Measurements from ENCODE around the gene FLACC1. TPM values are rescaled to one million over a fixed set of nuclear protein-coding genes. Genes with fewer than 3 reads are reported as not detected.

Gene FLACC1
- total and polyA plus RNA-seq, 2 of the 8 experiments (the other 6 are each of a cell fraction or from before 2014, with no cell fraction given) = 0.58 TPM; not detected in 1

DNA sequence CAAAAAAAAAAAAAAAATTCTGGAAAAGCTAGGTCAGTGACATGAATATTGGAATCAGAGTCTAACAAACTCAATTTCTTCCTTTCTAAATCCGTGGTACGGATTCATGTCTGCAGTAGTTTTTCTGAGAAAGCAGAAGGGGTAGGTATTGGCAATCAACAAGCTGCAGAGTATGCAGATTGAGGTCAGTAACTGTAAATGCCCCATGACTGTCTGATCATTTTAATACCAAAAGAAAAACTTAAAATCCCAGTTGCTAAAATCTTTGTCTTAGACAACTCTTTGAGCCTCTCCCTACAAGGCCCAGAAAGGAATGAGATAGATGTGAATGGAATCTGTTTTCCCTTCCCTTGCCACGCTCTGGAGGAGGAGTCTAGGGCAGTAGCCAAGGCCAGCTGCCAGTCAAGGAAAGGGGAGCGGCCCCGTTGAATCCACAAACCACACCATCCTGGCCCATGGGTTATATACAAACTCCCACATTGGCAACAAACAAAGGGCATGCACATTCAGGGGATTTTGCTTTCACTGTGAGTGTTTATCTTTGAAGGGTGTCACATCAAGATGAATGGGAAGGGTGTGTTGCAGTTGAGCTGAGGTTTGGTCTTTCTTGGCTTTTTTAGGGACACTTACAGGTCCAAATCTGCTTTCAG lies 102.9 kb downstream of the FLACC1 start:
- peak; percentile 43 to 51 for DNase-seq (ENCODE audit: low read depth in 1 of 2, low spot score in 2 of 2)
- no peak overlapping the region for H2BK20ac ChIP-seq (ENCODE audit: low read length)
- 0 out of 2 replicates have a peak, but pooled peaks have one; percentile 15 for TF ChIP-seq TAF1 (IDR thresholded peaks at IDR 0.05; ENCODE audit: low read depth, low read length)
- TF ChIP-seq KDM5A (IDR thresholded peaks at IDR 0.05; ENCODE audit: low read length) = no peak
- peak overlapping the region in 1 of 2 experiments; percentile 30; a peak in 1 of 4 replicates for H3K4me2 ChIP-seq (ENCODE audit: insufficient read depth in 1 of 2, low read depth in 2 of 2, low read length in 2 of 2)
- peak overlapping the region; percentile 25 for H4K91ac ChIP-seq (replicated peaks; ENCODE audit: insufficient read length, low read length)
- no peak overlapping the region for H3K4ac ChIP-seq (replicated peaks; ENCODE audit: insufficient read length, low read depth, low read length)
- WGBS, 2 experiments (ENCODE audit: extremely low coverage in 1 of 2, insufficient coverage in 1 of 2, insufficient read length in 1 of 2, insufficient replicate concordance in 2 of 2, low coverage in 1 of 2, low lambda C conversion rate in 2 of 2, missing lambda C conversion rate in 1 of 2) = 71% methylated on average over 5 of the region's 5 CpGs; no CpG with 5 or more reads in 1 of the 2 experiments
- H2AK5ac ChIP-seq (ENCODE audit: low read depth, low read length) = no peak overlapping the region
- peak overlapping the region; percentile 81; the same call in 1 of the 2 replicates for H4K8ac ChIP-seq (ENCODE audit: extremely low read depth, insufficient read depth, low read length)
- H3K9me3 ChIP-seq (ENCODE audit: insufficient read depth in 2 of 2, low read depth in 1 of 2, low read length in 1 of 2) = no peaks in the 10 kb centered on the region
- POLR2A ChIA-PET (ENCODE audit: partially characterized antibody) = interaction anchor here (1.0 kb wide), 1 partner anchor 22 kb away, joined by 3 read pairs; no protein-coding TSS in a partner anchor
- H4K20me1 ChIP-seq (replicated peaks in 1 of 2; ENCODE audit: control insufficient read depth in 1 of 2, insufficient read depth in 2 of 2, low read length in 2 of 2) = no peaks in the 10 kb centered on the region
- H3K79me1 ChIP-seq (ENCODE audit: low read depth, low read length) = no peaks in the 10 kb centered on the region
- no peak overlapping the region for H3K4me3 ChIP-seq (ENCODE audit: extremely low read depth in 1 of 4, insufficient read depth in 2 of 4, low read depth in 3 of 4, low read length in 4 of 4)
- H2BK12ac ChIP-seq (ENCODE audit: low read depth, low read length) = no peak overlapping the region
- H3K79me2 ChIP-seq (ENCODE audit: control insufficient read depth in 1 of 2, insufficient read depth in 2 of 2, low read length in 2 of 2) = no peaks in the 10 kb centered on the region
- no peak overlapping the region for H3K23ac ChIP-seq (ENCODE audit: insufficient read length)
- FAIRE-seq = no peak
- no peak overlapping the region for H3K27ac ChIP-seq (ENCODE audit: low read depth, low read length)
- H3K23me2 ChIP-seq (ENCODE audit: low read depth, low read length) = no peaks in the 10 kb centered on the region
- no peak overlapping the region for H3K56ac ChIP-seq (replicated peaks; ENCODE audit: insufficient read length, low read depth, low read length)
- H2BK15ac ChIP-seq (ENCODE audit: low read length) = no peak overlapping the region
- CTCF ChIA-PET (ENCODE audit: partially characterized antibody) = interaction anchor here (0.9 to 2.0 kb wide), 7 partner anchors 16 to 368 kb away, joined by 3 to 8 read pairs (median 5); no protein-coding TSS in a partner anchor
- H3K4me1 ChIP-seq (replicated peaks in 1 of 4; ENCODE audit: control insufficient read depth in 3 of 4, insufficient read depth in 4 of 4, low read length in 3 of 4) = peaks cover 0 to 14% (median 5%) of the 10 kb centered on the region in 4 experiments; a peak in 6 of 7 replicates
- H3K27me3 ChIP-seq (replicated peaks in 1 of 4; ENCODE audit: control insufficient read depth in 3 of 4, extremely low read depth in 1 of 4, insufficient read depth in 3 of 4, low read length in 3 of 4) = peaks cover 0 to 3% (median 0%) of the 10 kb centered on the region in 4 experiments; a peak in 1 of 7 replicates
- H2BK120ac ChIP-seq (replicated peaks; ENCODE audit: low read depth, low read length) = no peak overlapping the region
- no peak overlapping the region for H3K14ac ChIP-seq (ENCODE audit: insufficient read length)
- no peaks in the 10 kb centered on the region for H3K36me3 ChIP-seq (ENCODE audit: control insufficient read depth in 2 of 4, insufficient read depth in 4 of 4, low read length in 3 of 4)
- no peak overlapping the region for H3K18ac ChIP-seq (ENCODE audit: extremely low read depth, low read length)
- no peak overlapping the region for H4K5ac ChIP-seq (ENCODE audit: insufficient read length, low read depth, low read length)
- no peak overlapping the region for H3K9ac ChIP-seq (replicated peaks in 1 of 4; ENCODE audit: extremely low read depth in 1 of 4, low read depth in 3 of 4, low read length in 3 of 4)
- peak overlapping the region; percentile 61; the same call in 1 of the 2 replicates for H2AFZ ChIP-seq (ENCODE audit: low read length)
- H2BK5ac ChIP-seq (ENCODE audit: low read depth, low read length) = peak overlapping the region; percentile 60; the same call in 1 of the 2 replicates

Measured in H1 (cell line).